K562 (cell line): ENCODE results near the gene SMC4. TPM values are rescaled to one million over a fixed set of nuclear protein-coding genes. Genes with fewer than 3 reads are reported as not detected.

Source experiments
- ASH1L ChIP-seq: fragments of 450-650 bp; IDR thresholded peaks from 2 replicates; pipeline ENCODE4 v1.6.1; 2018; ENCODE audit warnings: borderline replicate concordance, mild to moderate bottlenecking, low read depth; ENCODE audit not compliant: partially characterized antibody
- ETV6 ChIP-seq, 3 experiments: fragments of 150-350 bp in 1 of 3; sonication (generic) in 1 of 3; formaldehyde crosslinking in 1 of 3; IDR thresholded peaks; 2 replicates each; pipeline versions ENCODE4 v1.6.1 to v1.8.0; 2014 to 2022; ENCODE audit warnings: borderline replicate concordance in 2 of 3, low read depth in 2 of 3, antibody characterized with exemption in 1 of 3, low read length in 1 of 3, mild to moderate bottlenecking in 1 of 3, missing genetic modification reagents in 1 of 3
- KHSRP ChIP-seq: fragments of 450-650 bp; IDR thresholded peaks from 2 replicates; pipeline ENCODE4 v1.6.1; 2017
- PKNOX1 ChIP-seq: fragments of 450-650 bp; IDR thresholded peaks from 2 replicates; pipeline ENCODE4 v1.6.1; 2016
- RBFOX2 ChIP-seq: fragments of 200-400 bp; formaldehyde crosslinking; IDR thresholded peaks from 2 replicates; pipeline ENCODE4 v1.6.1; 2017; ENCODE audit warnings: low read depth, mild to moderate bottlenecking, low read length, moderate library complexity
- RBM17 ChIP-seq: fragments of 200-400 bp; formaldehyde crosslinking; IDR thresholded peaks from 2 replicates; pipeline ENCODE4 v1.6.1; 2017; ENCODE audit warnings: low read depth, mild to moderate bottlenecking, low read length, borderline replicate concordance
- RFX1 ChIP-seq: fragments of 450-650 bp; IDR thresholded peaks from 2 replicates; pipeline ENCODE4 v1.6.1; 2016; ENCODE audit warnings: mild to moderate bottlenecking, moderate library complexity
- TARDBP ChIP-seq: fragments of 450-650 bp; IDR thresholded peaks from 2 replicates; pipeline ENCODE4 v1.6.1; 2016
- ZNF354B ChIP-seq: fragments of 250-450 bp; sonication (Bioruptor Pico); IDR thresholded peaks from 2 replicates; pipeline ENCODE4 v1.4.0; 2020
- ZNF436 ChIP-seq: fragments of 250-450, 450-650 bp; sonication (Bioruptor Pico); formaldehyde crosslinking; IDR thresholded peaks from 2 replicates; pipeline ENCODE4 v1.7.0; 2020; ENCODE audit warnings: mild to moderate bottlenecking
- ZNF507 ChIP-seq: conservative IDR thresholded peaks from 2 replicates; pipeline ENCODE4 v1.6.1; 2017; ENCODE audit warnings: missing genetic modification characterization, missing compliant biosample characterization
- ZZZ3 ChIP-seq: fragments of 450-650 bp; IDR thresholded peaks from 2 replicates; pipeline ENCODE4 v1.6.1; 2016; ENCODE audit warnings: antibody characterized with exemption, mild to moderate bottlenecking, moderate library complexity
- polyA plus RNA-seq, 8 experiments: library from polyadenylated mRNA; depleted of rRNA in 4 of 8; stranded (reverse) in 5 of 8; unstranded in 3 of 8; fragments of >200 nt; fragmentation: Nextera tagmentation in 2 of 8; fragmentation: Illumina TruSeq in 1 of 8; extraction: Ambion mirVana in 2 of 8; extraction: Trizol in 1 of 8; gene quantifications; 2 replicates each; pipeline versions ENCODE4 v1.2.1 to v1.2.3, GENCODE V29; 2011 to 2014; ENCODE audit warnings: inconsistent platforms in 1 of 8, missing spikeins in 1 of 8
- total RNA-seq, 7 experiments: library from RNA; depleted of rRNA in 6 of 7; stranded (reverse); fragments of >200 nt in 6 of 7; fragmentation: Illumina TruSeq in 2 of 7; extraction: Trizol in 2 of 7; gene quantifications; 2 replicates each; pipeline versions ENCODE4 v1.2.1 to v1.2.3, GENCODE V29; 2011 to 2021; ENCODE audit warnings: low replicate concordance in 1 of 7
- TF ChIP-seq, protein P1 (sequence below), 2 experiments: fragments of 450-650 bp; IDR thresholded peaks; 2 replicates each; pipeline ENCODE4 v1.6.1; 2018; ENCODE audit warnings: mild to moderate bottlenecking in 2 of 2, low read depth in 1 of 2; ENCODE audit not compliant: partially characterized antibody in 2 of 2
- TF ChIP-seq, protein P2 (sequence below): sonication (generic); formaldehyde crosslinking; IDR thresholded peaks from 2 replicates; pipeline ENCODE4 v1.8.1; 2023; ENCODE audit warnings: missing genetic modification reagents, mild to moderate bottlenecking, borderline replicate concordance
- TF ChIP-seq, protein P3 (sequence below): IDR thresholded peaks from 3 replicates; pipeline ENCODE4 v1.6.1; 2011; ENCODE audit warnings: borderline replicate concordance, mild to moderate bottlenecking; ENCODE audit not compliant: insufficient read length, insufficient read depth

The SMC4 gene
- total and polyA plus RNA-seq, 9 of the 15 experiments (the other 6 are each of a cell fraction or from before 2014, with no cell fraction given) = 87.9 to 347 (median 176) TPM

DNA sequence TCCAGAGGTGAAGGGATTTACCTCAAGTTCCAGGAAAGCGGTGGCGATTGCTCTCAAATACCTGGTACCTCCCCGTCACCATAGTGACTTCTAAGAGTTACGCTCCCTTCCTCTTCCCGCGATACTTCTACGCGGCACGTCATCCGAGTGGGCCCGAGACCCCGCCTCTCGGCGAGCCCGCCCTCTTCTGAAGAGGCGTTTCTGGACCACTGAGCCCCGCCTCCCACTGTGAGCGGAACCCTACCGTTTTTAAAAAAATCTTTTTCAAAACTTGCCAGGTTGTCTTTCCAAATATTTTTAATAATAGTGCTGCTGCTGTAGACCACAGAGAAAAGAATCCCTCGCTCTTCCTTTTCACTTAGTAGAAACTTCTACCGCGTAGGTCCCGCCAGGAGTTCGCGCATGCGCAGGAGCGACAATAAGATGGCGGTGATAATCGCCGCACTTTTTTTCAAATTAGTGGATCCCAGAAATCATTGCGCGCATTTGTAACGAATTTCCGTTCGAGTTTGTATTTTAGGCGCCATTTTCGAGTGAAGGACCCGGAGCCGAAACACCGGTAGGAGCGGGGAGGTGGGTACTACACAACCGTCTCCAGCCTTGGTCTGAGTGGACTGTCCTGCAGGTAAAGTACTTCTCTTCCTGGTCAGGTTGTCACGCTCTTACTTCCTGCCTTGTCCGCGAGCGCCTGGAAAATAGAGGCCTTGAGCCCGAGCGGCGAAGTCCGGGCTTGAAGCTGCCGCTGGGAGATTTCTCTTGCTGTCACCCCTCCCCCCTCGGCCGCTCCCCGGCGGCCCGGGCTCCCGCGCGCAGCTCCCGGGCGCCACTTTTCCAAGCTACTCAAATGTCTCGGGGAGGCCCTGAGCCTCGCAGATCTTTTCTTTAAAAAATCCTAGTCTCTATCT is at the start of gene SMC4, which contains the start of gene IFT80 (continued):
- TF ChIP-seq, protein P1, sequence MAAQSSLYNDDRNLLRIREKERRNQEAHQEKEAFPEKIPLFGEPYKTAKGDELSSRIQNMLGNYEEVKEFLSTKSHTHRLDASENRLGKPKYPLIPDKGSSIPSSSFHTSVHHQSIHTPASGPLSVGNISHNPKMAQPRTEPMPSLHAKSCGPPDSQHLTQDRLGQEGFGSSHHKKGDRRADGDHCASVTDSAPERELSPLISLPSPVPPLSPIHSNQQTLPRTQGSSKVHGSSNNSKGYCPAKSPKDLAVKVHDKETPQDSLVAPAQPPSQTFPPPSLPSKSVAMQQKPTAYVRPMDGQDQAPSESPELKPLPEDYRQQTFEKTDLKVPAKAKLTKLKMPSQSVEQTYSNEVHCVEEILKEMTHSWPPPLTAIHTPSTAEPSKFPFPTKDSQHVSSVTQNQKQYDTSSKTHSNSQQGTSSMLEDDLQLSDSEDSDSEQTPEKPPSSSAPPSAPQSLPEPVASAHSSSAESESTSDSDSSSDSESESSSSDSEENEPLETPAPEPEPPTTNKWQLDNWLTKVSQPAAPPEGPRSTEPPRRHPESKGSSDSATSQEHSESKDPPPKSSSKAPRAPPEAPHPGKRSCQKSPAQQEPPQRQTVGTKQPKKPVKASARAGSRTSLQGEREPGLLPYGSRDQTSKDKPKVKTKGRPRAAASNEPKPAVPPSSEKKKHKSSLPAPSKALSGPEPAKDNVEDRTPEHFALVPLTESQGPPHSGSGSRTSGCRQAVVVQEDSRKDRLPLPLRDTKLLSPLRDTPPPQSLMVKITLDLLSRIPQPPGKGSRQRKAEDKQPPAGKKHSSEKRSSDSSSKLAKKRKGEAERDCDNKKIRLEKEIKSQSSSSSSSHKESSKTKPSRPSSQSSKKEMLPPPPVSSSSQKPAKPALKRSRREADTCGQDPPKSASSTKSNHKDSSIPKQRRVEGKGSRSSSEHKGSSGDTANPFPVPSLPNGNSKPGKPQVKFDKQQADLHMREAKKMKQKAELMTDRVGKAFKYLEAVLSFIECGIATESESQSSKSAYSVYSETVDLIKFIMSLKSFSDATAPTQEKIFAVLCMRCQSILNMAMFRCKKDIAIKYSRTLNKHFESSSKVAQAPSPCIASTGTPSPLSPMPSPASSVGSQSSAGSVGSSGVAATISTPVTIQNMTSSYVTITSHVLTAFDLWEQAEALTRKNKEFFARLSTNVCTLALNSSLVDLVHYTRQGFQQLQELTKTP (IDR thresholded peaks at IDR 0.05; ENCODE audit: low read depth in 1 of 2, partially characterized antibody in 2 of 2) = peak; percentile 61 to 84
- TF ChIP-seq PKNOX1 (no peak), KHSRP (no peak), ASH1L (peak; percentile 24), ZNF436 (CRISPR knock-in tag) (no peak), ETV6 (IDR thresholded peaks at IDR 0.05; ENCODE audit: borderline replicate concordance in 1 of 2, low read depth in 2 of 2, low read length in 1 of 2) (no peak), ETV6 (CRISPR knock-in tag; IDR thresholded peaks at IDR 0.05; ENCODE audit: borderline replicate concordance) (no peak), RBM17 (no peak), ZZZ3 (no peak), RBFOX2 (peak; percentile 92), TARDBP (no peak), RFX1 (peak; percentile 93), ZNF354B (CRISPR knock-in tag) (no peak), ZNF507 (tag) (no peak)
- TF ChIP-seq, protein P2, sequence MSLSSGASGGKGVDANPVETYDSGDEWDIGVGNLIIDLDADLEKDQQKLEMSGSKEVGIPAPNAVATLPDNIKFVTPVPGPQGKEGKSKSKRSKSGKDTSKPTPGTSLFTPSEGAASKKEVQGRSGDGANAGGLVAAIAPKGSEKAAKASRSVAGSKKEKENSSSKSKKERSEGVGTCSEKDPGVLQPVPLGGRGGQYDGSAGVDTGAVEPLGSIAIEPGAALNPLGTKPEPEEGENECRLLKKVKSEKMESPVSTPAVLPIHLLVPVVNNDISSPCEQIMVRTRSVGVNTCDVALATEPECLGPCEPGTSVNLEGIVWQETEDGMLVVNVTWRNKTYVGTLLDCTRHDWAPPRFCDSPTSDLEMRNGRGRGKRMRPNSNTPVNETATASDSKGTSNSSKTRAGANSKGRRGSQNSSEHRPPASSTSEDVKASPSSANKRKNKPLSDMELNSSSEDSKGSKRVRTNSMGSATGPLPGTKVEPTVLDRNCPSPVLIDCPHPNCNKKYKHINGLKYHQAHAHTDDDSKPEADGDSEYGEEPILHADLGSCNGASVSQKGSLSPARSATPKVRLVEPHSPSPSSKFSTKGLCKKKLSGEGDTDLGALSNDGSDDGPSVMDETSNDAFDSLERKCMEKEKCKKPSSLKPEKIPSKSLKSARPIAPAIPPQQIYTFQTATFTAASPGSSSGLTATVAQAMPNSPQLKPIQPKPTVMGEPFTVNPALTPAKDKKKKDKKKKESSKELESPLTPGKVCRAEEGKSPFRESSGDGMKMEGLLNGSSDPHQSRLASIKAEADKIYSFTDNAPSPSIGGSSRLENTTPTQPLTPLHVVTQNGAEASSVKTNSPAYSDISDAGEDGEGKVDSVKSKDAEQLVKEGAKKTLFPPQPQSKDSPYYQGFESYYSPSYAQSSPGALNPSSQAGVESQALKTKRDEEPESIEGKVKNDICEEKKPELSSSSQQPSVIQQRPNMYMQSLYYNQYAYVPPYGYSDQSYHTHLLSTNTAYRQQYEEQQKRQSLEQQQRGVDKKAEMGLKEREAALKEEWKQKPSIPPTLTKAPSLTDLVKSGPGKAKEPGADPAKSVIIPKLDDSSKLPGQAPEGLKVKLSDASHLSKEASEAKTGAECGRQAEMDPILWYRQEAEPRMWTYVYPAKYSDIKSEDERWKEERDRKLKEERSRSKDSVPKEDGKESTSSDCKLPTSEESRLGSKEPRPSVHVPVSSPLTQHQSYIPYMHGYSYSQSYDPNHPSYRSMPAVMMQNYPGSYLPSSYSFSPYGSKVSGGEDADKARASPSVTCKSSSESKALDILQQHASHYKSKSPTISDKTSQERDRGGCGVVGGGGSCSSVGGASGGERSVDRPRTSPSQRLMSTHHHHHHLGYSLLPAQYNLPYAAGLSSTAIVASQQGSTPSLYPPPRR (CRISPR knock-in tag) = no peak
- TF ChIP-seq, protein P3, sequence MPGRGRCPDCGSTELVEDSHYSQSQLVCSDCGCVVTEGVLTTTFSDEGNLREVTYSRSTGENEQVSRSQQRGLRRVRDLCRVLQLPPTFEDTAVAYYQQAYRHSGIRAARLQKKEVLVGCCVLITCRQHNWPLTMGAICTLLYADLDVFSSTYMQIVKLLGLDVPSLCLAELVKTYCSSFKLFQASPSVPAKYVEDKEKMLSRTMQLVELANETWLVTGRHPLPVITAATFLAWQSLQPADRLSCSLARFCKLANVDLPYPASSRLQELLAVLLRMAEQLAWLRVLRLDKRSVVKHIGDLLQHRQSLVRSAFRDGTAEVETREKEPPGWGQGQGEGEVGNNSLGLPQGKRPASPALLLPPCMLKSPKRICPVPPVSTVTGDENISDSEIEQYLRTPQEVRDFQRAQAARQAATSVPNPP = no peak
